ENCODE results near the gene ANKLE2.
A peak's percentile ranks its signal among the peaks of the same experiment; 100 is the strongest.
"Not testable (repeated sequence)": the region's sequence is repeated elsewhere in the genome, so short reads cannot be mapped to it uniquely, and the experiment has no call there.

ANKLE2 gene

DNA sequence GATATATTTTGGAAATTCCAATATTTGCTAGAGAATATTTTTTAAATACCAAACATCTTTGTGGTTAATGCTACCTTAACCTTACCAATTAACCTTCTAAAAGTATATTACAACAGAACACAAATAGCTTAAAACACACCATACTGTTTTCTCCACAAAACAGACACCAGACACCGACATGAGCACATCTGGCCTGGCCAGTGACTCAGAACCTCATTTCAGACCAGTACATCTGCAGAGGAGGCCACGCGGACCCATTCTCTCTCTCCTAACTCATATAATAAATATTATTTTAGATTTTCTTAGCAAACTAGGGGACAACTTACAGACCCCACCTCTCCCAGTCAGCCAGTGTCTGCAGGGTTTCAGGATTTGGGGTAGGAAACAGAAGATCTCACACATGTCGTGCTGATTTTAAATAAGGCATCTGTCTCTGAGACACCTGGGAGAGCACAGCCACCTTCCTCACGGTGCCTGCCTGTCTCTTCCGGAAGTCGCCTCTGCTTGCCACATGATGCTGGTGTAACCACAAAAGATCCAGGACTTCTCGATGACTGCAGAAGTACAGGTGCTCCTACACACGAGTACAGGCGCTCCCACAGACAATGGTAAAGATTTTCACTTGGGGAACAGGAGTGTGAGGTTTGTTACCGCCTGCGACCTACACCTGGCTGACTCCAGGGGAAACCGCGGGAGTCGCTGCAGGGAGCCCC lies 9.7 kb upstream of the ANKLE2 start:
- no peak for TF ChIP-seq Cebpa-rat (IDR thresholded peaks at IDR 0.05)
- peaks cover 35% of the 10 kb centered on the region for H4K20me1 ChIP-seq
- no peak overlapping the region for H3K4me3 ChIP-seq
- peak overlapping the region; percentile 85 for H3K4me2 ChIP-seq
- H3K9ac ChIP-seq: peak overlapping the region; percentile 71
- H3K4me1 ChIP-seq: peaks cover 89% of the 10 kb centered on the region
- peaks cover 54% of the 10 kb centered on the region for H3K36me3 ChIP-seq
- H3K27ac ChIP-seq: peak overlapping the region; percentile 85
- H3K9me3 ChIP-seq: no peaks in the 10 kb centered on the region
- H3K27me3 ChIP-seq: no peaks in the 10 kb centered on the region

GRCh38 chr12:132766380-132767085 lies 4.9 kb upstream of the ANKLE2 start:
- Histone ChIP-seq H3K4me2 (peak overlapping the region; percentile 85), H3K4me1 (peaks cover 92% of the 10 kb centered on the region), H4K20me1 (no peaks in the 10 kb centered on the region; the same call in 1 of the 2 replicates), H3K27ac (peak overlapping the region; percentile 85), H3K9ac (peak overlapping the region; percentile 62), H3K4me3 (peak overlapping the region; percentile 34), H3K36me3 (peaks cover 8% of the 10 kb centered on the region), H3K27me3 (no peaks in the 10 kb centered on the region), H3K9me3 (no peaks in the 10 kb centered on the region)
- TF ChIP-seq Cebpa-rat (IDR thresholded peaks at IDR 0.05): no peak

- Histone ChIP-seq H3K9ac (peak overlapping the region; percentile 62), H3K27me3 (no peaks in the 10 kb centered on the region), H4K20me1 (peaks cover 11% of the 10 kb centered on the region), H3K4me2 (peak overlapping the region; percentile 85), H3K9me3 (no peaks in the 10 kb centered on the region), H3K4me1 (peaks cover 85% of the 10 kb centered on the region), H3K4me3 (peak overlapping the region; percentile 34), H3K27ac (peak overlapping the region; percentile 85), H3K36me3 (peaks cover 5% of the 10 kb centered on the region; the same call in 1 of the 2 replicates)
- no peak for TF ChIP-seq Cebpa-rat (IDR thresholded peaks at IDR 0.05)
Measured at GRCh38 chr12:132765361-132765760, 3.7 kb upstream of the ANKLE2 start.

GRCh38 chr12:132764231-132764630 lies 2.6 kb upstream of the ANKLE2 start:
- H3K4me3 ChIP-seq: no peak overlapping the region

GRCh38 chr12:132761921-132762583 lies 420 bp upstream of the ANKLE2 start:
- peak overlapping the region; percentile 98 for H3K27ac ChIP-seq
- H4K20me1 ChIP-seq: peaks cover 44% of the 10 kb centered on the region

More at GRCh38 chr12:132764231-132764630, 2.6 kb upstream of the ANKLE2 start:
- Histone ChIP-seq H3K4me2 (peak overlapping the region; percentile 85), H3K9me3 (no peaks in the 10 kb centered on the region), H3K27ac (peak overlapping the region; percentile 85), H3K4me1 (peaks cover 83% of the 10 kb centered on the region), H3K36me3 (peaks cover 14% of the 10 kb centered on the region), H3K9ac (peak overlapping the region; percentile 28; the same call in 1 of the 2 replicates), H4K20me1 (peaks cover 23% of the 10 kb centered on the region), H3K27me3 (no peaks in the 10 kb centered on the region)
- TF ChIP-seq Cebpa-rat (IDR thresholded peaks at IDR 0.05): no peak

GRCh38 chr12:132759359-132759758 lies 2.3 kb downstream of the ANKLE2 start:
- peaks cover 60% of the 10 kb centered on the region for H3K36me3 ChIP-seq
- H3K9me3 ChIP-seq: no peaks in the 10 kb centered on the region
- H3K4me2 ChIP-seq: peak overlapping the region; percentile 85
- TF ChIP-seq Cebpa-rat (IDR thresholded peaks at IDR 0.05): no peak
- H3K4me3 ChIP-seq: no peak overlapping the region
- H3K4me1 ChIP-seq: peaks cover 48% of the 10 kb centered on the region
- H4K20me1 ChIP-seq: peaks cover 71% of the 10 kb centered on the region
- no peak overlapping the region for H3K9ac ChIP-seq
- H3K27me3 ChIP-seq: no peaks in the 10 kb centered on the region
- no peak overlapping the region for H3K27ac ChIP-seq

More at GRCh38 chr12:132761921-132762583, 420 bp upstream of the ANKLE2 start:
- peak overlapping the region; percentile 97 for H3K9ac ChIP-seq
- TF ChIP-seq Cebpa-rat (IDR thresholded peaks at IDR 0.05): no peak
- H3K9me3 ChIP-seq: no peaks in the 10 kb centered on the region
- H3K27me3 ChIP-seq: no peaks in the 10 kb centered on the region
- peaks cover 73% of the 10 kb centered on the region for H3K4me1 ChIP-seq
- H3K4me3 ChIP-seq: peak overlapping the region; percentile 96
- H3K4me2 ChIP-seq: peak overlapping the region; percentile 85
- peaks cover 33% of the 10 kb centered on the region for H3K36me3 ChIP-seq

DNA sequence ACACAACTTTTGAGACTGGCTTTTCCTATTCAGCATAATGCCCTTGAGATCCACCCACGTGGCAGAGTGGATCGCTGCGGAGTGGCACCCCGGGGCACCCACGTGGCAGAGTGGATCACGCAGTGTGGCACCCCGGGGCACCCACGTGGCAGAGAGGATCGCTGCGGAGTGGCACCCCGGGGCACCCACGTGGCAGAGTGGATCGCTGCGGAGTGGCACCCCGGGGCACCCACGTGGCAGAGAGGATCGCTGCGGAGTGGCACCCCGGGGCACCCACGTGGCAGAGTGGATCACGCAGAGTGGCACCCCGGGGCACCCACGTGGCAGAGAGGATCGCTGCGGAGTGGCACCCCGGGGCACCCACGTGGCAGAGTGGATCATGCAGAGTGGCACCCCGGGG lies 2.8 kb downstream of the ANKLE2 start:
- H3K9ac ChIP-seq, H3K27ac ChIP-seq, H3K9me3 ChIP-seq, H3K4me2 ChIP-seq, H3K4me3 ChIP-seq, H3K27me3 ChIP-seq: not testable (repeated sequence)
- peaks cover 42% of the 10 kb centered on the region for H3K4me1 ChIP-seq
- H4K20me1 ChIP-seq: peaks cover 77% of the 10 kb centered on the region
- H3K36me3 ChIP-seq: peaks cover 65% of the 10 kb centered on the region

- H3K4me2 ChIP-seq: no peak overlapping the region
- TF ChIP-seq Cebpa-rat (IDR thresholded peaks at IDR 0.05): no peak
- H3K4me1 ChIP-seq: peaks cover 13% of the 10 kb centered on the region
- no peak overlapping the region for H3K9ac ChIP-seq
- no peaks in the 10 kb centered on the region for H3K9me3 ChIP-seq
- H4K20me1 ChIP-seq: peaks cover 100% of the 10 kb centered on the region
- no peaks in the 10 kb centered on the region for H3K27me3 ChIP-seq
- no peak overlapping the region for H3K4me3 ChIP-seq
- no peak overlapping the region for H3K27ac ChIP-seq
- H3K36me3 ChIP-seq: peaks cover 100% of the 10 kb centered on the region
Measured at GRCh38 chr12:132754160-132754932, 7.3 kb downstream of the ANKLE2 start.

DNA sequence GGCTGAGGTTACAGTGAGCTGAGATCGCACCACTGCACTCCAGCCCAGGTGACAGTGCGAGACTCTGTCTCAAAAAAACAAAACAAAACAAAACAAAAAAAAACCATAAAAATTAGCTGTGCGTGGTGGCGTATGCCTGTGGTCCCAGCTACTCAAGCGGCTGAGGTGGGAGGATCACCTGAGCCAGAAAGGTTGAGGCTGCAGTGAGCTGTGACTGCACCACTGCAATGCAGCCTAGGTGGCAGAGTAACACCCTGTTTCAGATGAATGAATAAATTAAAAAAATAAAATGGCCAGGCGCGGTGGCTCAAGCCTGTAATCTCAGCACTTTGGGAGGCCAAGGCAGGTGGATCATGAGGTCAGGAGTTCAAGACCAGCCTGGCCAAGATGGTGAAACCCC lies 8.0 kb downstream of the ANKLE2 start:
- peaks cover 13% of the 10 kb centered on the region for H3K4me1 ChIP-seq
- H3K4me3 ChIP-seq, H3K27ac ChIP-seq, H3K27me3 ChIP-seq, H3K9ac ChIP-seq, H3K4me2 ChIP-seq, H3K9me3 ChIP-seq: not testable (repeated sequence)
- H3K36me3 ChIP-seq: peaks cover 100% of the 10 kb centered on the region
- H4K20me1 ChIP-seq: peaks cover 100% of the 10 kb centered on the region
